HG03108 (cell line): ENCODE results near the gene ATXN10.
"Not testable (repeated sequence)": the region's sequence is repeated elsewhere in the genome, so short reads cannot be mapped to it uniquely, and the experiment has no call there.

ENCODE experiments used
- ATAC-seq: cut with Tn5 transposase; IDR thresholded peaks from one replicate; pipeline ENCODE4 v1.9.1; 2021; ENCODE audit warnings: moderate library complexity; ENCODE audit not compliant: unreplicated experiment

The ATXN10 gene

GRCh38 chr22:45781459-45781858, 109.8 kb downstream of the ATXN10 start:
- no peak for ATAC-seq

GRCh38 chr22:45781966-45782365, 110.3 kb downstream of the ATXN10 start:
- ATAC-seq = no peak

- no peak for ATAC-seq
These were observed 111.4 kb downstream of the ATXN10 start for GRCh38 chr22:45783021-45783420.

GRCh38 chr22:45783690-45784089, 112.1 kb downstream of the ATXN10 start:
- ATAC-seq = no peak

DNA sequence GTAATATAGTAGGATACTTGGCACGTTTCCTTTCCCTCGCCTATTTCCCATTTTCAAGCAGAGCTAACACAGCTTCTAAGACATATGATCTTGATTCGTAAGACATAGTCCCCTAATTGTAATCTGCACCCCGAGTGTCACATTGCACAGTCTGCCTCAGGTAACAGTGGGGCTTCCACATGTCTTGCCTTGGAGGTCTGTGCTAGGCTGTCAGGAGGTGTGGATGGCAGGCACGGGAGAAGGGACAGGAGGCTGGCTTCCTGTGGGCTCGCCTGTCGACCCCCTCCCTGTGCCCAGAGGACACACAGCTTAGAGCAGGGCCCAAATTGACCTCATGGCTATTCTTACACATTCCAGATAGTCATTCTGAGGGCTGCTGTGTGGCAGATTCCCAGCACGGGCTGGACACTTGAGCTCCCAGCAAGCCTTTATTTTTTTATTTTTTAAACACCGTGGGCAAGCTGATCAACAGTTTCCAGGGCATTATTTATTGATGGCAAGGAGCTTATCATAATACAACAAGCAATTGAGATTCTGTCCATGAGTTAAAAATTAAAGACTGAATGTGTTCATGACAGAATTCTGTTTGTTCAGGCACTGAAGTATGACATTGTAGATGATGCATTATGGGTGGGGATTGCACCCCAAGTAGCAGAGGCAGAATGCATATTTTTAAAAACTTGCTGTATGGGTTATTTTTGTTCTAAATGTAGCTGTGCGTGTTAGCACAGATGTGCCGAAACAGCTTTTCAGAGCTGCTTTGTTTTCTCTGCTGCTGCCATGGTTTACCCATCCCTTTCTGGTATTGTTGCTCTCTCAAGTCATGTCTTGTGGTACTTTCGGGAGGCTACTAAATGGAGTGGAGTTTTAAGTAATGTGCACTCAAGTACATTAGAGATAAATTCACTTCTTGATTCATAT, 113.0 kb downstream of the ATXN10 start:
- no peak for ATAC-seq

GRCh38 chr22:45785458-45785857, 113.8 kb downstream of the ATXN10 start:
- ATAC-seq = no peak

DNA sequence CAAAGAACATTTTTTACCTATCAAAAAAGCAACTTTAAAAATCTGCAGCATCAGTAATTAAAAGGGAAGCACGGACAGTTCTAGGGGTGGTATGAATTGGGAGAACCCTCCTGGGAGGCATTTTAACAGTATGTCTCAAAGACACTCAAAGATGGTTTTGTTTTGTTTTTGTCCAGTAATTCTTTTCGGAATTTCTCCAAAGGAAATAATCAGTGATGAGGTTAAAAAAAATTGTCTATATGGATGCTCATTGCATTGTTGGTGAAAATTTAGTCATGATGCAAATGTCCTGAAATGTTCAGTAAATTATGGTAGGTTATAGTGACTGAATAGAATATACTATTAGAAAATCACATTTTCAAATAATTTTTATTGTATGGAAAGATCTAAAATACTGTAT, 115.1 kb downstream of the ATXN10 start:
- ATAC-seq = no peak

DNA sequence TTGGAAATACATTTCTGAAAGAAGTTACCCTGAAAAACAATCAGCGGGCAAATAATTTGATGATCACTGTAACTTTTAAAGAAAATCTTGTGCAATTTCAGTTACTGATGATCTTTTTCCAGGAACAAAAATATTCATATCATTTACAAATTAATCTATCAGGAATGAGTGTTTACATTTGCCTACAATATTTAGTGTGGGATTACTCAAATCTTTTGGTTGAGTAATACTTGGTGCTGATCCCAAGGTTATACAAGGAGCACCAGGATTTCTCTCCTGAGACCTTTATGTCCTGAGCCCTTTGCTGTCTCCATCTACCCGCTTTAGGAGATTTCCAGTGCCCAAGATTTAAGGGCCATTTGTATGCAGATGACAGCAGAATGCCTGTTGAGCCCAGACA, 116.1 kb downstream of the ATXN10 start:
- no peak for ATAC-seq

- ATAC-seq = no peak
These were observed 116.9 kb downstream of the ATXN10 start for GRCh38 chr22:45788522-45788921.

GRCh38 chr22:45790401-45790800, 118.8 kb downstream of the ATXN10 start:
- ATAC-seq = no peak

DNA sequence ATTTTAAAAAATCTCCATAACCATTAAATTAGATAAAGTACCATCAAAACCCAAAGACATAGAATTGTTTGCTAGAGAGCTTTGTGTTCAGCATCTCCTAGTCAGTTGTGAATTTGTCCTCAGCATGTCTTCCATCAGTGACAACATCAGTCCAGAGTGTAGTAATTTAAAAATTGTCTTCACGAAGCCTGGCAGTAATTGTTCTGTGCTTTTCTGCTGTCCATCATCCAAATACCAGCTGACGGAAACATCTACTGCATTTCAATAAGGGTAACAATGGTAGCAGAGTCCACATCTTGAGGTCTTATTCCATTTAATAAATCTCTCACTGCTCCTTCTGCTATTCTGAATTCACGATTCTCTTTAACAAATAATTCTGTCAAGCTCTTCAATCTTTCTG, 121.5 kb downstream of the ATXN10 start:
- no peak for ATAC-seq

DNA sequence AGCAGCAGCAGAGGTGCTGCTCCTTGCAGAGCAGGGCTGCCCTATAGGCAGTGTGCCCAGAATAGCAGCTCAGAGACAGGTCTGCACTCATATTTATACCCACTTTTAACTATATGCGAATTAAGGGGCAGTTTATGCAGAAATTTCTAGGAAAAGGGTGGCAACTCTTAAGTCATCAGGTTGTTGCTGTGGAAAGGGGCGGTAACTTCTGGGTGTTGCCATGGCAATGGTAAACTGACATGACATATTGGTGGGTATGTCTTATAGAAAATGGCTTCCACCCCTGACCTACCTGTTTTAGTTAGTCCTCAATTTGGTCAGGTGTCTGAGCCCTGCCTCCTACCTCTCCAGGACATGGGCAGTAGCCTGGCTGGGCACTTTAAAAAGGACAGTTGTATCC, 122.3 kb downstream of the ATXN10 start:
- ATAC-seq = no peak

DNA sequence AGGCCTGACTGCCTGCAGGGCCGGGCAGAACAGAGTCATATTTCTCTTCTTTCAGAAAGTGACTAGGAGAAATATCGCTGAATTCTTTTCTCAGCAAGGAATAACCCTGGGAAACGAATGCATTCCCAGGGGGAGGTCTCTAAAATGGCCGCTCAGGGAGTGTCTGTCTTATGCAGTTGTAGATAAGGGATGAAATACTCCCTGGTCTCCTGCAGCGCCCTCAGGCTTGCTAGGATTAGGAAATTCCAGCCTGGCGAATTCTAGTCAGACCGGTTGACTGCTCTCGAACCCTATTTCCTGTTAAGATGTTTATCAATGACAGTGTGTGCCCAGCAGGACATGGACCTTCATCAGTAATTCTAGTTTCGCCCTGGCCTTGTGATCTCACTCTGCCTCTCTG, 124.4 kb downstream of the ATXN10 start:
- ATAC-seq = not testable (repeated sequence)

DNA sequence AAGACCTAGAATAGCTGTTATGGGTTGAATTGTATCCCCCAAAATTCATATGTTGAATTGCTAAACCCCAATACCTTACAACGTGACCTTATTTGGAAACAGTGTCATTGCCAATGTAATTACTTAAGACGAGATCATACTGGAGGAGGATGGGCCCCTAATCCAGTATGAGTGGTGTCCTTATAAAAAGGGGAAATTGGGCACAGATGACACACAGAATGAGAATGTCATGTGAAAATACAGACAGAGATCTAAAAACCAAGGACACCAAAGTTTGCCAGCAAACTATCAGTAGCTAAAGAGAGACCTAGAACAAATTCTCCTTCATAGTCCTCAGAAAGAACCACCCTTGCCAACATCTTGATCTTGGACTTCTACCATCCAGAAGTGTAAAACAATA, 127.7 kb downstream of the ATXN10 start:
- ATAC-seq = no peak

- no peak for ATAC-seq
These were observed 130.4 kb downstream of the ATXN10 start for GRCh38 chr22:45802054-45802453.

DNA sequence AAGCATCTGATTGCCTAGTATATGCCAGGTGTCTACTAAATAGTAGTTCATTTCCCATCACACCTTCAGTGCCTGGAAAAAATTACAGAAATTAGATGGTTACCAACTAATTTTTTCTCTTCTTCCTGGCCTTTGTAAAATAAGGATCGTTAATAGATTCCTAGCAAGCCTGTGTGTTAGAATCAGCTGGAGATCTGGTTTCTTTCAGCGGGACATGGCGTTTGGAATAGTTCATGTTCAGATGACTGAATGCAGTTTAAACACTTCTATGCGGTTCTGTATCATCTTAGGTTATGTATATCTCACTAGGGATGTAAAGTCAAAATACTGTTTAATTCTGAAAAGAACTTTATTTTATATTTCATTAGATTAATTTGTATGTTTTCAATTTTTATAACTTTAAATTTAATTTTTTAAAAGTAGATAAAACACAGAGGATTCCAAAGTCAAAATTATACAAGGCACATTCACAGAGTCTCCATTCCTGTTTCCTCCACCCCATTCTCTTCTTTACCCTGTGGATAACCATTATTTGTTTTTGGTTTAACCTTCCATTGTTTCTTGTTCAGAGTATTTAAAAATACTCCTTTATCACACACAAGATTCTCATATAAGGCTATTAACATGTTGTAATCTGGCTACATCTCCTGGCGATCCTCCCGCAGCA, 132.8 kb downstream of the ATXN10 start:
- no peak for ATAC-seq

GRCh38 chr22:45804986-45805325, 133.3 kb downstream of the ATXN10 start:
- no peak for ATAC-seq

GRCh38 chr22:45805413-45805812, 133.8 kb downstream of the ATXN10 start:
- no peak for ATAC-seq

GRCh38 chr22:45807156-45807915, 135.7 kb downstream of the ATXN10 start:
- no peak for ATAC-seq

DNA sequence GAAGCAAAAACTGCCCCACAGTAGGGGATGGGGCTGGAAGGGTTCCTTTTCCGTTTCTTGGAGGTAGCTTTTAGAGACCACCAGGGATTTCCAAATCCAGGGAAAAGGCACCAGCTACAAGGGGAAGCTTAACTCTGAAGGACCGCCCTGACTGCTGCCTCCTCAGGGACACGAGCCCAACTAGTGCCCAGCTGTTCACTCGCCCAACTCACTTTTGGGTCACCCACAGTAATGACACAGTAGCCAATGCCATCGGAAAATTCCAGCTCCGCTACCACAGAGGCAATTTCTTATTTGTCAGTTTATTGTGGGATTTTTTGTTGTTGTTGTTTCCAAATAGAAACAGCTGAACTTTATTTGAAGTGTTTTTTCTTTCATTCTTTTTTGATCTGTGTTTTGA, 141.3 kb downstream of the ATXN10 start:
- ATAC-seq = no peak

DNA sequence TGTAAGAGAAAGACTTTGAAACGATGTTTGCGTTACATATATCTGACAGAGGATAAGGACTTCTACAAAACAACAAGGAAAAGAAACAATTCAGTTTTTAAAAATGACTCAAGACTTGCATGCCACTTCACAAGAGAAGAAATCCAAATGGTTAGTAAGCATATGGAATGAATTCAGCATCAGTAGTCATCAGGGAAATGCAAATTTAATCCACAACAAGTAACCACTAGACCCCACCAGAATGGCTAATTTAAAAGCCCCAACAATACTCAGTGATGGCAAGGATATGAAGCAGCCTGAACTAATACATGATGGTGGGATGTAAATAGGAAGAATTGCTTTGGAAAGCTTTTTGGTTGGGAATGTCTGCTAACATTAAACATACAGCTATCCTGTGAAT, 142.6 kb downstream of the ATXN10 start:
- no peak for ATAC-seq

GRCh38 chr22:45816776-45817175, 145.1 kb downstream of the ATXN10 start:
- ATAC-seq = no peak
